Tibial artery (tissue), 4 donors: ENCODE results near the gene CASD1.

ENCODE experiments used
- DNase-seq, 2 donors: peaks; one replicate each; pipeline ENCODE4 v3.0.0-alpha.2; 2019
- H3K27ac ChIP-seq, 2 donors: fragments of 200-600 bp; sonication (generic) in 1 of 2; 1 replicate in 1 of 2; 2 replicates in 1 of 2; pipeline ENCODE4 v1.5.1; 2018 to 2019; ENCODE audit warnings: mild to moderate bottlenecking in 1 of 2
- H3K27me3 ChIP-seq, 2 donors: fragments of 200-600 bp; sonication (generic) in 1 of 2; one replicate each; pipeline versions ENCODE4 v1.5.1 to v1.6.0; 2016 to 2019
- H3K36me3 ChIP-seq, 3 donors: fragments of 200-600 bp; sonication (generic) in 2 of 3; one replicate each; pipeline ENCODE4 v1.5.1; 2016 to 2019; ENCODE audit warnings: mild to moderate bottlenecking in 2 of 3
- H3K4me1 ChIP-seq, 4 donors: fragments of 200-600 bp; sonication (generic) in 2 of 4; 1 replicate in 3 of 4; 2 replicates in 1 of 4; pipeline ENCODE4 v1.5.1; 2016 to 2019
- H3K4me3 ChIP-seq, 2 donors: fragments of 200-600 bp; sonication (generic) in 1 of 2; 1 replicate in 1 of 2; 2 replicates in 1 of 2; pipeline ENCODE4 v1.5.1; 2018 to 2019; ENCODE audit warnings: mild to moderate bottlenecking in 2 of 2
- H3K9me3 ChIP-seq, 3 donors: fragments of 200-600 bp; sonication (generic) in 1 of 3; one replicate each; pipeline ENCODE4 v1.5.1; 2016 to 2019
- intact Hi-C: fragments of 100-400 bp; cut with DNase I; formaldehyde crosslinking; loops from one replicate; pipeline ENCODE4 v1.15.0; 2023; ENCODE audit warnings: low total_unique reads
- TF ChIP-seq, protein P1 (sequence below), 2 experiments: fragments of 200-600 bp in 1 of 2; fragments of 450-650 bp in 1 of 2; IDR thresholded peaks; one replicate each; pipeline ENCODE4 v1.5.1; 2017 to 2019; ENCODE audit warnings: antibody characterized with exemption in 2 of 2, mild to moderate bottlenecking in 1 of 2, moderate library complexity in 1 of 2

Gene CASD1

DNA sequence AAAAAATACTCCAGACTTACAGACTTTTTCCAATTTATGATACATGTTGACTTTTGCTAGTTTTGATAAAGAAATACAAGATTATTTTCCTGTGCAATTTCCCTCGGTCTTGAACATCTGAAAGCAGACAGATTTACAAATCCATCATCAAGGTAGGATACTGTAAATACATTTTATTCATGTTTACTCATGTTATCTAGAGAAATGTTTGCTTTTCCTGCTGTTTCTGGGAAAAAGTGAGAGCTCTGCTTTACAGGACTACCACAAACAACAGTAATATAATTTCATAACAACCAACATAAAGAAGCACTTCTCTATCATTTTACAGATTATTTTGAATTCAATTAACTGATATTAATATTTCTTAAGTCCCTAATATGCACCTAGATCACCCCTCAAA, 31.7 kb upstream of the CASD1 start:
- no peaks in the 10 kb centered on the region for H3K9me3 ChIP-seq
- H3K27me3 ChIP-seq, result no peaks in the 10 kb centered on the region
- no peaks in the 10 kb centered on the region for H3K4me1 ChIP-seq
- TF ChIP-seq, protein P1, sequence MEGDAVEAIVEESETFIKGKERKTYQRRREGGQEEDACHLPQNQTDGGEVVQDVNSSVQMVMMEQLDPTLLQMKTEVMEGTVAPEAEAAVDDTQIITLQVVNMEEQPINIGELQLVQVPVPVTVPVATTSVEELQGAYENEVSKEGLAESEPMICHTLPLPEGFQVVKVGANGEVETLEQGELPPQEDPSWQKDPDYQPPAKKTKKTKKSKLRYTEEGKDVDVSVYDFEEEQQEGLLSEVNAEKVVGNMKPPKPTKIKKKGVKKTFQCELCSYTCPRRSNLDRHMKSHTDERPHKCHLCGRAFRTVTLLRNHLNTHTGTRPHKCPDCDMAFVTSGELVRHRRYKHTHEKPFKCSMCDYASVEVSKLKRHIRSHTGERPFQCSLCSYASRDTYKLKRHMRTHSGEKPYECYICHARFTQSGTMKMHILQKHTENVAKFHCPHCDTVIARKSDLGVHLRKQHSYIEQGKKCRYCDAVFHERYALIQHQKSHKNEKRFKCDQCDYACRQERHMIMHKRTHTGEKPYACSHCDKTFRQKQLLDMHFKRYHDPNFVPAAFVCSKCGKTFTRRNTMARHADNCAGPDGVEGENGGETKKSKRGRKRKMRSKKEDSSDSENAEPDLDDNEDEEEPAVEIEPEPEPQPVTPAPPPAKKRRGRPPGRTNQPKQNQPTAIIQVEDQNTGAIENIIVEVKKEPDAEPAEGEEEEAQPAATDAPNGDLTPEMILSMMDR (IDR thresholded peaks at IDR 0.05), result no peak
- intact Hi-C loops, result no loop called here
- no peaks in the 10 kb centered on the region for H3K36me3 ChIP-seq
- no peak overlapping the region for H3K4me3 ChIP-seq
- no peak for DNase-seq
- no peak overlapping the region for H3K27ac ChIP-seq

DNA sequence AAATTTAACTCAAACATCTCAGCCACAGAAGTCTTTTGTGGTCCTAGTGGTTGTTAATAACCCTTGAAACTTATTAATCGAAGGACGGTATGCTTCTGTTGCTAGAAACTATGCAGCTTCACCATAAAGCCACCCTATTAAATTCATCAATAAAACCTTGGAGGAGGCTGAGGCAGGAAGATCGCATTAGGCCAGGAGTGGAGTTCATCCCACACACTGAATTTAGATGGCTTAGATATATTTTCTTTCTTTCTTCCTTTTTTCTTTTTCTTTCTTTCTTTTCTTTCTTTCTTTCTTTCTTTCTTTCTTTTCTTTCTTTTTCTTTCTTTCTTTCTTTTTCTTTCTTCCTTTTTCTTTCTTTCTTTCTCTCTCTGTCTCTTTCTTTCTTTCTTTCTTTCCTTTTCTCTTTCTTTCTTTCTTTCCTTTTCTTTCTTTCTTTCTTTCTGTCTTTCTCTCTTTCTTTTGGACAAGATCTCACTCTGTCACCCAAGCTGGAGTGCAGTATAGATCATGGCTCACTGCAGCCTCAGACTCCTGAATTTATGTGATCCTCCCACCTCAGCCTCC, 30.9 kb upstream of the CASD1 start:
- TF ChIP-seq, protein P1 (IDR thresholded peaks at IDR 0.05), result no peak
- intact Hi-C loops, result no loop called here

DNA sequence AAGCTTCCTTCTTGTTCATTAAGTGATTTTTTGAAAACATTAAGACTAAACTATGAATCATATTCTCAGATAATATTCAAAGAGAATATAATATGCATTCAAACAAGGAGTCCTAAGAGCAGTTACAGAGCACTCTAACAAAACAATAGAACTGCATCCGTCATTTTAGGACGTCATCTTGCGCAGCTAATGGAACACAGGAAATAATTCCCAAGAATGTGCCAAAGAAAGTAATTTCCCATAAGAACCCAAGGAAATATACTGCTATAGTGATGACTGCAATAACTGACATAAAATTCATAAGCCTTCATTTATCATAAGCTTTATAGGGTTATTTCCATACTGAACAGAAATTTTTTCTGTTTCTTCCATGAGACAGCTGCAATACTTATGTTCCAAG, 28.3 kb upstream of the CASD1 start:
- H3K4me3 ChIP-seq, result no peak overlapping the region
- no peak for DNase-seq

More for the DNA sequence above, 30.9 kb upstream of the CASD1 start:
- H3K36me3 ChIP-seq, result no peaks in the 10 kb centered on the region
- H3K27me3 ChIP-seq, result no peaks in the 10 kb centered on the region
- no peak for DNase-seq
- H3K4me1 ChIP-seq, result no peaks in the 10 kb centered on the region
- no peak overlapping the region for H3K27ac ChIP-seq
- H3K4me3 ChIP-seq, result no peak overlapping the region
- H3K9me3 ChIP-seq, result no peaks in the 10 kb centered on the region

DNA sequence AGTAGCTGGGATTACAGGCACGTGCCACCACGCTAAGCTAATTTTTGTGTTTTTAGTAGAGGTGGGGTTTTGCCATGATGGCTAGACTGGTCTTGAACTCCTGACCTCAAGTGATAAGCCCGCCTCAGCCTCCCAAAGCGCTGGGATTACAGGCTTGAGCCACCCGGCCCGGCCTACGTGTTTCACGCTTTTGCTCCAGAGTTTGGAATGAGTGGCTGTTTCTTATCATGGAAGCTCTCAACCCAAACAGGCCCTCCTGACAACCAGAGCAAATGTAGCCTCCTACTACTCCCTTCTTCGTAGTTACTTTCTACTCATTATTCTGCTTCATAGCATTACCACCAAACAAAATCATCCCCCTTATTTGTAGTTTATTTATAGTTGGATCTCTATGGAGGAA, 26.8 kb upstream of the CASD1 start:
- no peaks in the 10 kb centered on the region for H3K27me3 ChIP-seq
- H3K4me1 ChIP-seq, result no peaks in the 10 kb centered on the region
- H3K9me3 ChIP-seq, result no peaks in the 10 kb centered on the region
- H3K4me3 ChIP-seq, result no peak overlapping the region
- H3K27ac ChIP-seq, result no peak overlapping the region
- no peak for DNase-seq
- H3K36me3 ChIP-seq, result no peaks in the 10 kb centered on the region
- TF ChIP-seq, protein P1 (IDR thresholded peaks at IDR 0.05), result no peak
- intact Hi-C loops, result no loop called here

More for the DNA sequence above, 28.3 kb upstream of the CASD1 start:
- no peaks in the 10 kb centered on the region for H3K9me3 ChIP-seq
- no peaks in the 10 kb centered on the region for H3K4me1 ChIP-seq
- H3K36me3 ChIP-seq, result no peaks in the 10 kb centered on the region
- intact Hi-C loops, result no loop called here
- H3K27ac ChIP-seq, result no peak overlapping the region
- no peaks in the 10 kb centered on the region for H3K27me3 ChIP-seq
- TF ChIP-seq, protein P1 (IDR thresholded peaks at IDR 0.05), result no peak

DNA sequence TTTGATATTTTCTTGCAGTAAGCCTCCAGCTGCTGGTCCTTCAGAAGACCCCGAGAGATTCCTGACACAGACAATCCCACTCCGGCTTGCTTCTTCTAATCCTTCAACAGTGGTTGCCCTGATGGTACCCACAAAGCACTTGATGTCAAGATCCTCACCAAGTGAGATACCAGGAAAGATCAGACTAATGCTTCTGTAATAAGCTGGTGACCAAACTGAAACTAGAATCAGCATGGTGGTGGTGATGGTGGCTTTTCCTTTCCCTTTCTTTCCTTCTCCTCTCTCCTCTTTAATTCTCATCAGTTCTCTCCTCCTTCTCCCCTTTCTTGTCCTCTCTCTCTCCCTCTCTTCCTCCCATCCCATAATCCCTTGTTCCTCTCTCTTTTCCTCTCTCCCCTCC, 25.8 kb upstream of the CASD1 start:
- DNase-seq, result no peak
- no peak overlapping the region for H3K4me3 ChIP-seq
- no peaks in the 10 kb centered on the region for H3K27me3 ChIP-seq
- no peaks in the 10 kb centered on the region for H3K36me3 ChIP-seq
- TF ChIP-seq, protein P1 (IDR thresholded peaks at IDR 0.05), result no peak
- no peaks in the 10 kb centered on the region for H3K9me3 ChIP-seq
- H3K27ac ChIP-seq, result no peak overlapping the region
- H3K4me1 ChIP-seq, result no peaks in the 10 kb centered on the region
- intact Hi-C loops, result no loop called here

DNA sequence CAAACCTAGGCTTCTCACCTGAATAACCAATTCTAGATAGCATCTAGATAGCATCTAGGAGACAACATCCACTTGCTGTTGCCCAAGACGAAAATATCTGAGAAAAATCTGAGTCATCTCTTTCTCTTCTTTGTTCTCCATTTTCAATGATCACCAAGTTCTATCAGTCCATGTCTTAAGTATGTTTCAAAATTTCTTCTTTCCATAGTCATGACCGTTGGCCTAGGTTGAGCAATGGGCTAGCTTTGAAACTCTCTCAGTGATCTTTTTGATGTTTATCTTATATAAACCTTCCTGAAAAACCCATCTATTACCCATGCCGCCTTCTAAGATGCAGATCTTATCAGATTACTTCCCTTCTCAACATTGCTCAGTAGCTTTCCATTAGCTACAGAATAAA, 23.4 kb upstream of the CASD1 start:
- Histone ChIP-seq H3K4me3 (no peak overlapping the region), H3K27ac (no peak overlapping the region), H3K27me3 (no peaks in the 10 kb centered on the region), H3K36me3 (no peaks in the 10 kb centered on the region), H3K4me1 (no peaks in the 10 kb centered on the region), H3K9me3 (no peaks in the 10 kb centered on the region)
- intact Hi-C loops, result no loop called here
- DNase-seq, result no peak
- TF ChIP-seq, protein P1 (IDR thresholded peaks at IDR 0.05), result no peak
